AG04449 (cell line): ENCODE results near the gene ATP6V1G3.
A peak's percentile ranks its signal among the peaks of the same experiment; 100 is the strongest.
"Not testable (repeated sequence)": the region's sequence is repeated elsewhere in the genome, so short reads cannot be mapped to it uniquely, and the experiment has no call there.

Source experiments
- CTCF ChIA-PET: fragments of 350-600 bp; formaldehyde crosslinking; extraction: SDS; loops from one replicate; lab custom pipeline; 2021; ENCODE audit warnings: antibody characterized with exemption; lab: Yijun Ruan, JAX
- POLR2A ChIA-PET: fragments of 400-600, 350-600 bp; formaldehyde crosslinking; extraction: SDS; loops from one replicate; lab custom pipeline; 2020; ENCODE audit warnings: antibody characterized with exemption, inconsistent platforms; lab: Yijun Ruan, JAX
- DNase-seq: peaks from one replicate; pipeline ENCODE4 v3.0.0-alpha.2; 2010; ENCODE audit warnings: low read depth, low spot score
- H3K4me3 ChIP-seq: 2 replicates; pipeline ENCODE4 v1.5.1; 2011; ENCODE audit warnings: low read depth, mild to moderate bottlenecking, control low read depth, low read length
- TF ChIP-seq, protein P1 (sequence below): IDR thresholded peaks from one replicate; pipeline ENCODE4 v1.5.1; 2011; ENCODE audit warnings: mild to moderate bottlenecking, moderate library complexity, low read length, control low read depth, inconsistent platforms; ENCODE audit not compliant: insufficient read depth; ENCODE audit errors: missing control alignments

ATP6V1G3 gene

DNA sequence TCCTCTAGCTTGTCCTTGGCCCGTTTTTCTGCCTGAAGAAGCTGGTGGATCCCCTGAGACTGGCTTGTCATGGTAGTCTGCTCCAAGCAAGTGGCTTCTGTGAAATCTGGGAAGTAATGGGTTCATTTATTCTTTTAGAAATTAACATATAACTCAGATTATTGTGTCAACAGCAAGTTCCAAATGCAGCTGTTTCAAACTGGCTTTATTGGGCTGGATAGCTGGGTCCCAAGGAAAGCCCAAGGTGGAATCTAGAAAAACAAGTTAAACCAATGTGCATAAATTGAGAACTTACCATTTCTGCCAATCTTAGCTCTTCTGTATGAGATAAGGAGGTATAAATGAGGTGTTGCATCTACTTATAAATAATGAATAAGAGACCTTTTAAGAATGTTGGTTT is at the start of gene ATP6V1G3:
Gene ATP6V1G3, minus strand, starts transcription at position 101 of the 400 bp plus-strand sequence. Its CDS starts 30 bp downstream, at position 71.
- ChIA-PET POLR2A (no interaction called here), CTCF (interaction anchor here (0.6 to 1.4 kb wide), 3 partner anchors 9 to 19 kb away, joined by 3 read pairs; no protein-coding TSS in a partner anchor)
- no peak for DNase-seq
- H3K4me3 ChIP-seq: no peak within 1 kb of the TSS
- TF ChIP-seq, protein P1, sequence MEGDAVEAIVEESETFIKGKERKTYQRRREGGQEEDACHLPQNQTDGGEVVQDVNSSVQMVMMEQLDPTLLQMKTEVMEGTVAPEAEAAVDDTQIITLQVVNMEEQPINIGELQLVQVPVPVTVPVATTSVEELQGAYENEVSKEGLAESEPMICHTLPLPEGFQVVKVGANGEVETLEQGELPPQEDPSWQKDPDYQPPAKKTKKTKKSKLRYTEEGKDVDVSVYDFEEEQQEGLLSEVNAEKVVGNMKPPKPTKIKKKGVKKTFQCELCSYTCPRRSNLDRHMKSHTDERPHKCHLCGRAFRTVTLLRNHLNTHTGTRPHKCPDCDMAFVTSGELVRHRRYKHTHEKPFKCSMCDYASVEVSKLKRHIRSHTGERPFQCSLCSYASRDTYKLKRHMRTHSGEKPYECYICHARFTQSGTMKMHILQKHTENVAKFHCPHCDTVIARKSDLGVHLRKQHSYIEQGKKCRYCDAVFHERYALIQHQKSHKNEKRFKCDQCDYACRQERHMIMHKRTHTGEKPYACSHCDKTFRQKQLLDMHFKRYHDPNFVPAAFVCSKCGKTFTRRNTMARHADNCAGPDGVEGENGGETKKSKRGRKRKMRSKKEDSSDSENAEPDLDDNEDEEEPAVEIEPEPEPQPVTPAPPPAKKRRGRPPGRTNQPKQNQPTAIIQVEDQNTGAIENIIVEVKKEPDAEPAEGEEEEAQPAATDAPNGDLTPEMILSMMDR: no peak

DNA sequence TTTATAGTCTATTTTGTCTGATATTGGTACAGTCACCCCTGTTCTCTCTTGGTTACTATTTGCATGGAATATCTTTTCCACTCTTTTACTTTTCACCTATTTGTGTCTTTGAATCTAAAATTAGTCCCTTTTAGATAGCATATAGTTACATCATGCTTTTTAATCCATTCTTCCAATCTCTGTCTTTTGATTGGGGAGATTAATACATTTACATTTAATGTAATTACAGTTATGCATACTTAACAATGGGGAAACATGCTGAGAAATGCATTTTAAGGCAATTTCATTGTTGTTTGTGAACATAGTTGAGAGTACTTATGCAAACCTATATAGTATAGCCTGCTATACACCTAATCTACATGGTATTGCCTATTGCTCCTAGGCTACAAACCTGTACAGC is 48.4 kb upstream of the ATP6V1G3 start:
- TF ChIP-seq, protein P1: no peak
- ChIA-PET CTCF (no interaction called here), POLR2A (no interaction called here)
- DNase-seq: no peak
- H3K4me3 ChIP-seq: no peak overlapping the region

- DNase-seq: no peak
- TF ChIP-seq, protein P1: no peak
- no peak overlapping the region for H3K4me3 ChIP-seq
- ChIA-PET POLR2A (no interaction called here), CTCF (no interaction called here)
These were observed 43.7 kb upstream of the ATP6V1G3 start for GRCh38 chr1:198584163-198584562.

DNA sequence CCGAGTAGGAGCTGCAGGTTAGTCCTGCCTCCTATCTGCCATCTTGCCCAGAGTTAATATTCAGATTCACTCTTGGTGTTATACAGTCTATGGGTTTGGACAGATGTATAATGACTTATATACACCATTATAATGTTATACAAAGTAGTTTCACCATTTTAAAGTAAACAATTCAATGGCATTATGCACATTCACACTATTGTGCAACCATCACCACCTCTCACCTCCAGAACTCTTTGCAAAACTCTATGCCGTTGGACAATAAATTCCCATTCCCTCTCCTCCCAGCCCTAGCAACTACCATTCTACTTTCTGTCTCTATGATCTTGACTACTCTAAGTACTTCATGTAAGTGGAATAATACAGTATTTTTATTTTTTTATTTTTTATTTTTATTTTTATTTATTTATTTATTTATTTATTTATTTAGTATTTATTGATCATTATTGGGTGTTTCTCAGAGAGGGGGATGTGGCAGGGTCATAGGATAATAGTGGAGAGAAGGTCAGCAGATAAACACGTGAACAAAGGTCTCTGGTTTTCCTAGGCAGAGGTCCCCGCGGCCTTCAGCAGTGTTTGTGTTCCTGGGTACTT is 42.8 kb upstream of the ATP6V1G3 start:
- DNase-seq: not testable (repeated sequence)
- CTCF ChIA-PET: interaction anchor here (0.6 kb wide), 1 partner anchor 11 kb away, joined by 3 read pairs; no protein-coding TSS in a partner anchor

GRCh38 chr1:198577444-198577843 is 37.0 kb upstream of the ATP6V1G3 start:
- ChIA-PET POLR2A (no interaction called here), CTCF (interaction anchor here (0.6 kb wide), 1 partner anchor 25 kb away, joined by 3 read pairs; no protein-coding TSS in a partner anchor)
- no peak overlapping the region for H3K4me3 ChIP-seq
- peak; percentile 79 for DNase-seq
- TF ChIP-seq, protein P1: no peak

More for the DNA sequence above, 42.8 kb upstream of the ATP6V1G3 start:
- POLR2A ChIA-PET, H3K4me3 ChIP-seq: not testable (repeated sequence)

DNA sequence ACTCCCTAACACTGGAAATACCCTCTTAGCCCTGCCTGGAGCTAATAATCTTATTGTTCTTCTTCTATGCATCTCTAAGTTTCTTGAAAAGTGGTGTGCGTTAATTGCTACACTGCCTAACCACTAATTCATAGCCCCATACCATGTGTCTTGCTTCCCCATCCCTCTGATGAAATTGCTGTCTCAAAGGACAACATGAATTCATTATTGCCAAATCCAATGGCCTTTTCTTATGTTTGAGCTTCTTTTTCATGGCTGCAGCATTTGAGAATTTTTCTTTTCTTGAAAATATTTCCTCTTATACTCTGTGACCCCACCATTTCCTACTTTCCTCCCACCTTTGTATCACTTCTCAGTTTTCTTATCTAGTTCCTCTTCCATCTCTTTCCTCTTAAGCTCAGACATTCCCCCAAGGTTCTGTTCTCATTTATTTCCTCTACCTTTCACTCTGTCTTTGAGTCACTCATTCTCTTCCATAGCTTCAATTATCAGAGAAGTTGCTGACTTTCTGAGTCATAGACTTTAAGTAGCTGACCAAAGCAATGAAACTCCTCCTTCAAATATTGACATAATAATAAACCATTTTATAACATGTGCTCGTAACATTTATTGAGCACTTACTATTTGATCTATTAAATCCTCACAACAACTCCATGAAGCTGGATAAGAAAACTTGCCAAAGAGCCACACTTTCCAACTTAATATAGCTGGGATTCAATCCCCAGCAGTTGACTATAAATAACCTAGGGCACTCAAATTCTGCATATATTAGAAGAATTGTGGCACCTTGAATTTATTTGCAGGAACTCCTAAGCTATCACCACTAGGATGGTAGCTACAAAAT is 35.5 kb upstream of the ATP6V1G3 start:
- ChIA-PET CTCF (interaction anchor here (1.0 kb wide), 3 partner anchors 10 to 15 kb away, joined by 3 to 5 read pairs (median 3); no protein-coding TSS in a partner anchor), POLR2A (interaction anchor here (1.0 kb wide), 1 partner anchor 80 kb away, joined by 3 read pairs; no protein-coding TSS in a partner anchor)

More for the DNA sequence above, 35.5 kb upstream of the ATP6V1G3 start:
- DNase-seq: no peak
- TF ChIP-seq, protein P1: no peak
- H3K4me3 ChIP-seq: no peak overlapping the region
